ENCODE measurements around the gene ATG16L1. TPM values are rescaled to one million over a fixed set of nuclear protein-coding genes. Genes with fewer than 3 reads are reported as not detected.
A peak's percentile ranks its signal among the peaks of the same experiment; 100 is the strongest.

ATG16L1 gene
- total RNA-seq, 2 experiments from 2014 or later, result 27.0 to 30.5 TPM

DNA sequence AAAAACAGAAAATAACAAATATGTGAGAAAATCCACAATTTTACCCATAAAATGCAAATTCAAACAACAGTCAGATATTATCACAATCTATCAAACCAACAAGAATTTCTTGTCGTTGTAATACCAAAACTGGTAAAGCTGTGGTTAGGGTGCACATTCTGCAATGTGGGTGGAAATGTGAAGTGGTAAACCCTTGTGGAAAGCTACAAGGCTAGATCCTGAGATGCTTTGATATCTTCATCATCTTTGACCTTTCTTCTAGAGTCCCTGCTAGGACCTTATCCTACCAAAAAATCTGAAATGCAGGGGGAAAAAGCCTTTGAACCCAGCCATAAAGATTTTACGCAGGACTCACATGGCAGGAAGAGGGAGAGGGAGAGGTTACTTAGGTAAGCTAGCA lies 17.2 kb upstream of the ATG16L1 start:
- peak overlapping the region; percentile 76 for H3K27ac Mint-ChIP-seq
- ChIA-PET POLR2A (interaction anchor here (0.9 to 1.3 kb wide), 4 partner anchors 16 to 344 kb away, joined by 3 to 6 read pairs (median 4); no protein-coding TSS in a partner anchor), CTCF (interaction anchor here (1.3 to 2.1 kb wide), 3 partner anchors 10 to 181 kb away, joined by 3 to 6 read pairs (median 4); partner anchors contain the start of gene INPP5D)
- H3K4me1 Mint-ChIP-seq (ENCODE audit: low read depth), result peaks cover 47% of the 10 kb centered on the region
- intact Hi-C loops (cut with micrococcal nuclease), result loop anchor here (1.0 to 2.0 kb wide), 4 partner anchors 13 to 173 kb away; partner anchors contain the start of gene ATG16L1
- no peaks in the 10 kb centered on the region for H3K9me3 Mint-ChIP-seq
- DNase-seq, result peak; percentile 52
- H3K36me3 Mint-ChIP-seq, result no peaks in the 10 kb centered on the region
- no peaks in the 10 kb centered on the region for H3K27me3 Mint-ChIP-seq
- no peak overlapping the region for H3K4me3 Mint-ChIP-seq

DNA sequence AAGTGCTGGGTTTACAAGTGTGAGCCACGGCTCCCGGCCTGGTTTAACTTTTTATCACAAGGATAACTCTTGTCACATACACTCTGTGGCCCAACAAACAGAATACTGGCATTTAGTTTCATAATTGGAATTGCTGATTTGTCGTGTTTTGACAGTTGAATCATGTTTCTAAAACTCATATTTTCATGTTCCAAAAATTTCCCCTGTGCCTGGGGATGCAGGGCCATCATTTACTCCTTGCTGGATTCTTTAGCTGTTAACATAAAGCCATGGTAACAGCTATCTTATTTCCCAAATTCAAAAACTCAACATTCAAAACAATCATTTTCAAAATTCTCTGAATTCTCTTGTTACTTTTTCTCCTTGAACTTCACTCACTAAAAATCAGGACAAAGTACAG lies 16.5 kb upstream of the ATG16L1 start:
- no peaks in the 10 kb centered on the region for H3K36me3 Mint-ChIP-seq
- no peak overlapping the region for H3K4me3 Mint-ChIP-seq
- no peaks in the 10 kb centered on the region for H3K27me3 Mint-ChIP-seq
- intact Hi-C loops (cut with micrococcal nuclease), result loop anchor here (1.0 to 2.0 kb wide), 4 partner anchors 12 to 174 kb away; partner anchors contain the start of gene ATG16L1
- DNase-seq, result peak; percentile 10
- H3K4me1 Mint-ChIP-seq (ENCODE audit: low read depth), result peaks cover 51% of the 10 kb centered on the region
- ChIA-PET POLR2A (interaction anchor here (0.7 to 1.3 kb wide), 4 partner anchors 9 to 153 kb away, joined by 3 to 6 read pairs (median 3); no protein-coding TSS in a partner anchor), CTCF (interaction anchor here (0.7 to 2.1 kb wide), 4 partner anchors 11 to 1783 kb away, joined by 3 to 6 read pairs (median 4); partner anchors contain the start of gene INPP5D)
- peak overlapping the region; percentile 24 for H3K27ac Mint-ChIP-seq
- H3K9me3 Mint-ChIP-seq, result no peaks in the 10 kb centered on the region

DNA sequence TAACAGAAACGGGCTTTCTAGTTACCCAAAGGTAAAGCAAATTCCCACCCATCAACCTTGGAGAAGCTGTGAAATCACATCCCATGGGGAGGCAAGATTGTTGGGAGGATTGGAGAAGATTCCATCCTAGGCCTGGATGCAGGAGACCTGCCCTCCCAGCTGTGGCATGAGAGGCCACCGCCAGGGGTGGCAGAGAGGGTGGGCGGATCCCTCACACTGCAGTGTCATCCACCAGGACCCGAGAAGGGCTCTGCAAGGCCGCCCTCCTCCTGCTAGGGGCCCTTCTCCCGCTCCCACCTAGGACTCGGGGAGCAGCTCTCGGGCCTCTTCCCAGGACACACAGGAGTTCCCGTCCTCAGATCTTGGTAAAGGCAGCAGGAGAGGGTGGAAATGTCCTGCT lies 15.5 kb upstream of the ATG16L1 start:
- Mint-ChIP-seq H3K27me3 (no peaks in the 10 kb centered on the region), H3K4me3 (no peak overlapping the region), H3K4me1 (ENCODE audit: low read depth) (peaks cover 49% of the 10 kb centered on the region), H3K9me3 (no peaks in the 10 kb centered on the region), H3K27ac (no peak overlapping the region), H3K36me3 (no peaks in the 10 kb centered on the region)
- DNase-seq, result no peak
- ChIA-PET POLR2A (interaction anchor here (1.6 kb wide), 1 partner anchor 153 kb away, joined by 3 read pairs; no protein-coding TSS in a partner anchor), CTCF (interaction anchor here (0.6 to 0.7 kb wide), 2 partner anchors 11 to 62 kb away, joined by 3 read pairs; no protein-coding TSS in a partner anchor)
- intact Hi-C loops (cut with micrococcal nuclease), result loop anchor here (2.0 kb wide), 1 partner anchor 153 kb away; no protein-coding TSS in a partner anchor

DNA sequence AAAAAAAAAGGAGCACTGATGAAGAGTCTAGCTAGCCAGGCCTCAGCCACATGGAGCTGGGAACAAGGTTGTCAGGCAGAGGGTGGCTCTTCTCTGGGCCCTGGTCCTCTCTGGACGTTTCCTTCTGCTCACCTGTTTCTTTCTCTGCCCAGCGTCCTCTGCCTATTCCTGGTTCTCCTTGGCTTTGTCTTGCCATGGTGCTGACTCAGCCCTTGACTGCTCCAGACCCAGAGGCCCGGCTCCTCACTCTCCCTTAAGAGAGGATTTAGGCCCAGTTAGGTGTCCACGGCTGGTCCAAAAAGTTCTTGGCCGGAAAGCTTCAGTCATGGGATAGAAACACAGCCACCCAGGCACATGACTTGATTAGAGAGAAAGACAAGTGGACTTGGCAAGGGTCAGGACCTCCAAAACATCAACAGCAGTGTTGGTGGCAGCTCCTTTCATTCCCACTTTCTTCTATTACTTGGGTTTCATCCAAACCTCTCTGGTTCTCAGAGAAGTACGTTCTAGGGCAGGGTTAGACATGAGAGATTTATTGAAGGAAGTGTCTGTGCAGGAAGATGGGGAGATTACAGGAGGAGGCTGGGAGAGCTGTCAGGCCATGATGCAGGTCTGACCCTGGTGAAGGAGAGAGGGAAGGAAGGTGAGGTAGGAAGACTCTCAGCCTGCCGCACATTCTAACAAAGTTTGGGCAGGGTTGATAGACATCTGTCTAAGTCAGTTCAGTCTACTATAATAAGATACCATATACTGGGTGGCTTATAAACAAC lies 14.5 kb upstream of the ATG16L1 start:
- H3K27ac Mint-ChIP-seq, result no peak overlapping the region
- CTCF ChIA-PET, result interaction anchor here (0.7 to 1.1 kb wide), 2 partner anchors 10 to 183 kb away, joined by 3 read pairs; no protein-coding TSS in a partner anchor
- H3K4me3 Mint-ChIP-seq, result no peak overlapping the region
- peaks cover 55% of the 10 kb centered on the region for H3K4me1 Mint-ChIP-seq (ENCODE audit: low read depth)
- intact Hi-C loops (cut with micrococcal nuclease), result no loop called here
- no peaks in the 10 kb centered on the region for H3K9me3 Mint-ChIP-seq
- no peaks in the 10 kb centered on the region for H3K36me3 Mint-ChIP-seq
- H3K27me3 Mint-ChIP-seq, result no peaks in the 10 kb centered on the region
- POLR2A ChIA-PET, result interaction anchor here (1.6 kb wide), 1 partner anchor 154 kb away, joined by 3 read pairs; no protein-coding TSS in a partner anchor
- peak; percentile 4 for DNase-seq

DNA sequence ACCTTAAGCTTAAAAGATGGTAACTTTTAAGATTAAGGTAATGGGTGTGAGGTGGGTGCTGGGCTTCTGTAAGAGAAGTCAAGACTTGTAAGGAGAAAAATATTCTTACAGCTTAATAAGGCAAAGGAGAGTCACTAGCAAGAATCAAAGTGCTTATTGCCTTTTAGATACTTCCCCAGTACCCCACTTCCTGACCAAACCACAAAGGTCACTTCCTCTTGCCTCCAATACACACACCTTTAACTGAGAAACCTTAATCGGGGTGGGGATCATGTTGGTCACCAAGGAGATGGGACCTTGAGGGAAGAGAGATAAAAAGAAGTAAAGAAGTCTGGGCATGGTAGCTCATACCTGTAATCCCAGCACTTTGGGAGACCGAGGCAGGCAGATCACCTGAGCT lies 10.6 kb upstream of the ATG16L1 start:
- intact Hi-C loops (cut with micrococcal nuclease), result loop anchor here (10.0 kb wide), 1 partner anchor 346 kb away; no protein-coding TSS in a partner anchor
- H3K27me3 Mint-ChIP-seq, result no peaks in the 10 kb centered on the region
- CTCF ChIA-PET, result interaction anchor here (2.2 to 2.5 kb wide), 2 partner anchors 10 to 187 kb away, joined by 8 to 15 read pairs; partner anchors contain the start of gene ATG16L1
- no peak overlapping the region for H3K4me3 Mint-ChIP-seq
- no peaks in the 10 kb centered on the region for H3K9me3 Mint-ChIP-seq
- peak; percentile 31 for DNase-seq
- POLR2A ChIA-PET, result no interaction called here
- peak overlapping the region; percentile 60 for H3K27ac Mint-ChIP-seq
- no peaks in the 10 kb centered on the region for H3K36me3 Mint-ChIP-seq
- H3K4me1 Mint-ChIP-seq (ENCODE audit: low read depth), result peaks cover 53% of the 10 kb centered on the region

DNA sequence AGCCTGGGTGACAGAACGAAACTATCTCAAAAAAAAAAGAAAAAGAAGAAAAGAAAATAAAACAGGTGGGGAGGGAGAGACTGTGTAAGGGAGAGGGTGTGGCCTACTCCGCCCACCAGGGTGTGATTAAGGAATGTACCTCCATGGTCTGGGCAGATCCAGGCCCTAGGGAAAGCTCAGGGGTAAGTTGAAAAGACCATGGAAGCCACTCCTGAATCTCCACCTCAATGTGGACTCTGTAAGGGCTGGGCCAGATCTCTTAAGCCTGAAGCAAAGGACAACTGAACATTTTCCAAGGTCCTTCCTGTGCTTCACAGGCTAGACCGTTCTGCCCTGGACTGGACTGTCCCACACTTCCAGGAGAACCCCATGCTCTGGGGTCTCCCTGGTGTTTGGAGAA lies 9.7 kb upstream of the ATG16L1 start:
- DNase-seq, result no peak
- Mint-ChIP-seq H3K9me3 (no peaks in the 10 kb centered on the region), H3K36me3 (no peaks in the 10 kb centered on the region), H3K4me1 (ENCODE audit: low read depth) (peaks cover 55% of the 10 kb centered on the region), H3K4me3 (no peak overlapping the region), H3K27me3 (no peaks in the 10 kb centered on the region), H3K27ac (peak overlapping the region; percentile 23)
- ChIA-PET CTCF (interaction anchor here (2.5 kb wide), 1 partner anchor 9 kb away, joined by 15 read pairs; the partner anchor contains the start of gene ATG16L1), POLR2A (interaction anchor here (1.2 kb wide), 1 partner anchor 10 kb away, joined by 3 read pairs; no protein-coding TSS in a partner anchor)
- intact Hi-C loops (cut with micrococcal nuclease), result loop anchor here (10.0 kb wide), 1 partner anchor 347 kb away; no protein-coding TSS in a partner anchor

DNA sequence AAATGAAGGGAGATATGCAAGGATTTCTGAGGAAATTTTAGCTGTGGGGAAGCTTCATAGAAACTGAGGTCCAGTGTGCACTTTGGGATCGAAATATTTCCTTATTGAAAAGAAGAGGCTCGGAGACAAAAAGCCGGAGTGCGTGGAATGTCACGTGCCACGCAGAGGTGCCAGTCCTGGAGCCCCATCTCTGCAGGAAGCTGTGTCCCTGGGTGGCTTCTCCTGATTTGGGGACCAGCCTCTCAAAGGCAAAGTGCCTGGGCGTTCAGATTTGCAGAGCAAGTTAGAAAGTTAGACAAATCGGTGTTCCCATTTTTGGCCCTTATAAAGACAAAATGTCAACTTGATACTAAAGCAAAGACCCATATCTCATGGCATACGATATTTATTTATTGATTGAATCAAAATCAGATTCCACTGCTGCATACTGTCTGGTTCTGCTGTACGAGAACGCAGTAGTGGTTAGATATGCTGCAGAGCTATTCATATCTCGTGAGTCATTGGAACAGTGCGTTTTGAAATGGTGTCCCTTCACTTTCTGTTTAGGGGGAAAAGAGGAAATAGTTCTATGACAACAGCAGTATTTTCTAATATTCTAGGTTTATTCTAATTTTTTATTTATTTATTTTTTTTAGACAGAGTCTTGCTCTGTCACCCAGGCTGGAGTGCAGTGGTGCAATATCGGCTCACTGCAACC lies 9.1 kb upstream of the ATG16L1 start:
- Mint-ChIP-seq H3K4me3 (no peak overlapping the region), H3K27ac (peak overlapping the region; percentile 54), H3K36me3 (no peaks in the 10 kb centered on the region), H3K4me1 (ENCODE audit: low read depth) (peaks cover 56% of the 10 kb centered on the region), H3K27me3 (no peaks in the 10 kb centered on the region), H3K9me3 (no peaks in the 10 kb centered on the region)
- DNase-seq, result no peak
- intact Hi-C loops (cut with micrococcal nuclease), result loop anchor here (10.0 kb wide), 1 partner anchor 348 kb away; no protein-coding TSS in a partner anchor
- CTCF ChIA-PET, result interaction anchor here (1.0 to 2.5 kb wide), 2 partner anchors 9 to 10 kb away, joined by 3 to 15 read pairs; partner anchors contain the start of gene ATG16L1
- POLR2A ChIA-PET, result interaction anchor here (1.2 kb wide), 1 partner anchor 10 kb away, joined by 3 read pairs; no protein-coding TSS in a partner anchor

DNA sequence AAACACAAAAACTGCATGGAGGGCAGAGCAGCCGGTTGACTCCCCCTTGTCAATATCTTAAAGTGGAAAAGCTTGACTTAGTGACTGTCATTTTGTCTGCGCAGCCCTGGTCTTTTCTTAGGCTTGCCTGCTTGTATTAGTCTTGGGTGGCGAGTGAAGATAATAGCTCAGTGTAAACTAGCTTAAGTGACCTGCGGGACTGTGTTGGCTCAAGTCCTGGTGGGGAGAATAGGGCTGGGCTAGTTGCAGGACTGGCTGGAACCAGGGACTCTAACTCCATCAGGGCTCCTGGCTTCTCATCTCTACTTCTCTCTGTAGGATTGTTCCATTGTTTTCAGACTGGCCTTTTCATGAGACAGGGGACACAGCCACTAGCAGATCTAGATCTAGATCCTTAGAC lies 8.1 kb upstream of the ATG16L1 start:
- no peaks in the 10 kb centered on the region for H3K27me3 Mint-ChIP-seq
- intact Hi-C loops (cut with micrococcal nuclease), result loop anchor here (10.0 kb wide), 1 partner anchor 349 kb away; no protein-coding TSS in a partner anchor
- H3K27ac Mint-ChIP-seq, result no peak overlapping the region
- CTCF ChIA-PET, result interaction anchor here (0.9 kb wide), 1 partner anchor 161 kb away, joined by 3 read pairs; no protein-coding TSS in a partner anchor
- no peaks in the 10 kb centered on the region for H3K9me3 Mint-ChIP-seq
- H3K4me1 Mint-ChIP-seq (ENCODE audit: low read depth), result peaks cover 62% of the 10 kb centered on the region
- H3K36me3 Mint-ChIP-seq, result no peaks in the 10 kb centered on the region
- DNase-seq, result no peak
- H3K4me3 Mint-ChIP-seq, result no peak overlapping the region
- POLR2A ChIA-PET, result no interaction called here

DNA sequence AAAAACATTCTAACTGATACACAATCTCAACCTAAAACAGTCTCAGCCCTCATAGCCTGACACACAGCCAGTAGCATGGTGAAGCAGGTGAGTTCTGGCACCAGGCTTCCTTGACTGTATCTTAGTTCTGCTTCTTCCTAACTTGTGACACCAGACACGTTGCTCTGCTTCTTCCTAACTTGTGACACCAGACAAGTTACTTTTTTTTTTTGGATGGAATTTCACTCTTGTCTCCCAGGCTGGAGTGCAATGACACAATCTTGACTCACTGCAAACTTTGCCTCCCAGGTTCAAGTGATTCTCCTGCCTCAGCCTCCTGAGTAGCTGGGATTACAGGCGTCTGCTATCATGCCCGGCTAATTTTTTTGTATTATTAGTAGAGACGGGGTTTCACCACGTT lies 6.7 kb upstream of the ATG16L1 start:
- no peak overlapping the region for H3K4me3 Mint-ChIP-seq
- no peak overlapping the region for H3K27ac Mint-ChIP-seq
- H3K4me1 Mint-ChIP-seq (ENCODE audit: low read depth), result peaks cover 58% of the 10 kb centered on the region
- no peaks in the 10 kb centered on the region for H3K27me3 Mint-ChIP-seq
- no peaks in the 10 kb centered on the region for H3K9me3 Mint-ChIP-seq
- H3K36me3 Mint-ChIP-seq, result no peaks in the 10 kb centered on the region
- CTCF ChIA-PET, result no interaction called here
- POLR2A ChIA-PET, result interaction anchor here (0.5 kb wide), 1 partner anchor 211 kb away, joined by 3 read pairs; no protein-coding TSS in a partner anchor
- intact Hi-C loops (cut with micrococcal nuclease), result loop anchor here (5.0 to 10.0 kb wide), 2 partner anchors 350 to 693 kb away; partner anchors contain the start of genes EIF4E2 and TIGD1
- DNase-seq, result no peak

DNA sequence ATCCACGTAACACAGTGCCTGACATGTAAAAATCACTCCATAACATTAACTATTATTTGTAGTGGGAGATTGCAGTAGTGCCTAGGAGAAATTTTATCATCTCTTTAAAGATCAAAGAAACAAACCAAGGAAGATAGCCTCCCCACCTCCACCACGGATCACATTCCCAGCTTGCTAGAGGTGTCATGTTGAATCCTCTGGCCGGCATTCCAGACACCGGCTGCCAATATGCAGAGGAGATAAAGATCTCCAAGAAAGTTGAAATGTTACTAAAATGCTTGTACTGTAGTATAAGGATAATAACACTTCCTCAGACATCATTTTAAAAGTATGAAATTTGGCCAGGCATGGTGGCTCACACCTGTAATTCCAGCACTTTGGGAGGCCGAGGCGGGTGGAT lies 6.1 kb upstream of the ATG16L1 start:
- ChIA-PET POLR2A (no interaction called here), CTCF (no interaction called here)
- Mint-ChIP-seq H3K4me1 (ENCODE audit: low read depth) (peaks cover 61% of the 10 kb centered on the region), H3K27me3 (no peaks in the 10 kb centered on the region), H3K27ac (no peak overlapping the region), H3K9me3 (no peaks in the 10 kb centered on the region), H3K36me3 (no peaks in the 10 kb centered on the region), H3K4me3 (no peak overlapping the region)
- intact Hi-C loops (cut with micrococcal nuclease), result loop anchor here (5.0 to 10.0 kb wide), 2 partner anchors 351 to 693 kb away; partner anchors contain the start of genes EIF4E2 and TIGD1
- DNase-seq, result no peak

DNA sequence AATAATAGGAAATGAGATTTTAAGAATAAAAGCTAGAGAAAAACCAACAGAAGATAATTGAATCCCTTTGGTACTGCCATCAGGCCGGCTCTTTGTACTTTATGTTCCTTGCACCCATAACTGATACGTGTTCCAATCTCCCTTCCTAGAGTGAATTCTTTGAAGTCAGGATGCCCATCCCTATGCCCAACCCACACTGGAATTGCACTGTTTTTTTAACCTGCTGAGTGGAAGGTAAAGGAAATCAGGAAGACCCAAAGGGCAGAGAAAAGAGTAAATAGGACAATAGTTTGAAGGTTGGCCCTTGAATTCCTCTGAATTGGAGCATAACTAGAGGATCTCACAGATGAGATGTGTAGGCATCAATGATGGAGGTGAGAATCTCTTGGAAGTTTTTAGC lies 4.4 kb upstream of the ATG16L1 start:
- Mint-ChIP-seq H3K36me3 (no peaks in the 10 kb centered on the region), H3K4me3 (no peak overlapping the region), H3K27ac (peak overlapping the region; percentile 95), H3K9me3 (no peaks in the 10 kb centered on the region), H3K4me1 (ENCODE audit: low read depth) (peaks cover 53% of the 10 kb centered on the region), H3K27me3 (no peaks in the 10 kb centered on the region)
- CTCF ChIA-PET, result interaction anchor here (0.6 to 1.0 kb wide), 2 partner anchors 11 to 193 kb away, joined by 3 to 4 read pairs; no protein-coding TSS in a partner anchor
- DNase-seq, result no peak
- POLR2A ChIA-PET, result no interaction called here
- intact Hi-C loops (cut with micrococcal nuclease), result loop anchor here (1.0 to 10.0 kb wide), 6 partner anchors 13 to 695 kb away; partner anchors contain the start of genes EIF4E2 and TIGD1

Data from activated CD4-positive, alpha-beta memory T cell treated with anti-CD3 and anti-CD28 coated beads for 36 hours (primary cell).